Tibial nerve (tissue), 4 donors: ENCODE measurements around the gene RPP21.

Experiments used
- EP300 ChIP-seq, 2 donors: sonication (generic); formaldehyde crosslinking; IDR thresholded peaks; one replicate each; pipeline ENCODE4 v1.6.1; 2017; ENCODE audit warnings: antibody characterized with exemption in 2 of 2, mild to moderate bottlenecking in 1 of 2
- POLR2A ChIP-seq, 2 donors: fragments of 450-650 bp; IDR thresholded peaks; one replicate each; pipeline ENCODE4 v1.6.1; 2017; ENCODE audit warnings: antibody characterized with exemption in 2 of 2, mild to moderate bottlenecking in 2 of 2, moderate library complexity in 2 of 2
- TF ChIP-seq, protein P1 (sequence below), 5 experiments: fragments of 200-600 bp in 3 of 5; fragments of 450-650 bp in 2 of 5; sonication (generic) in 3 of 5; IDR thresholded peaks; one replicate each; pipeline ENCODE4 v1.5.1; 2016 to 2019; ENCODE audit warnings: antibody characterized with exemption in 5 of 5, mild to moderate bottlenecking in 3 of 5, moderate library complexity in 2 of 5

DNA sequence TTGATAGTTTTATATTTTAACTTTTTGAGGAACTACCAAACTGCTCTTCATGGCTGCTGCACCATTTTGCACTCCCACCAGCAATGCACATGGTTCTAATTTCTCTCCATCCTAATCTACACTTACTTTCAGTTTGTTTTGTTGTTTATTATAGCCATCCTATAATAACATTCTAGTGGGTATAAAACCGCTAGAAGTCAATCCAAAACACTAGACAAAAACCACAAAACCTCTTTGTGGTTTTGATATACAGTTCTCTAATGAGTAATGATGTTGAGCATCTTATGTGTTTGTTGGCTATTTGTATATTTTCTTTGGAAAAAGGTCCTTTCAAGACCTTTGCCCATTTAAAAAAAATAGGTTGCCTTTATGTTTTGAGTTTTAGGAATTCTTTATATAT lies 5.6 kb downstream of the RPP21 start:
- TF ChIP-seq POLR2A (IDR thresholded peaks at IDR 0.05) (no peak), EP300 (IDR thresholded peaks at IDR 0.05) (no peak)
- TF ChIP-seq, protein P1, sequence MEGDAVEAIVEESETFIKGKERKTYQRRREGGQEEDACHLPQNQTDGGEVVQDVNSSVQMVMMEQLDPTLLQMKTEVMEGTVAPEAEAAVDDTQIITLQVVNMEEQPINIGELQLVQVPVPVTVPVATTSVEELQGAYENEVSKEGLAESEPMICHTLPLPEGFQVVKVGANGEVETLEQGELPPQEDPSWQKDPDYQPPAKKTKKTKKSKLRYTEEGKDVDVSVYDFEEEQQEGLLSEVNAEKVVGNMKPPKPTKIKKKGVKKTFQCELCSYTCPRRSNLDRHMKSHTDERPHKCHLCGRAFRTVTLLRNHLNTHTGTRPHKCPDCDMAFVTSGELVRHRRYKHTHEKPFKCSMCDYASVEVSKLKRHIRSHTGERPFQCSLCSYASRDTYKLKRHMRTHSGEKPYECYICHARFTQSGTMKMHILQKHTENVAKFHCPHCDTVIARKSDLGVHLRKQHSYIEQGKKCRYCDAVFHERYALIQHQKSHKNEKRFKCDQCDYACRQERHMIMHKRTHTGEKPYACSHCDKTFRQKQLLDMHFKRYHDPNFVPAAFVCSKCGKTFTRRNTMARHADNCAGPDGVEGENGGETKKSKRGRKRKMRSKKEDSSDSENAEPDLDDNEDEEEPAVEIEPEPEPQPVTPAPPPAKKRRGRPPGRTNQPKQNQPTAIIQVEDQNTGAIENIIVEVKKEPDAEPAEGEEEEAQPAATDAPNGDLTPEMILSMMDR (IDR thresholded peaks at IDR 0.05): no peak
